OCI-LY3 (cell line): ENCODE data around the gene DMAC2.
A peak's percentile ranks its signal among the peaks of the same experiment; 100 is the strongest.

Source experiments
- H2AFZ ChIP-seq: fragments of 200-600, 300-600 bp; shearing (Covaris generic); 2 replicates; pipeline ENCODE4 v1.6.0; 2014; ENCODE audit warnings: antibody characterized with exemption, low read depth, low read length
- H3K27ac ChIP-seq: fragments of 200-600, 300-600 bp; sonication (generic); 2 replicates; pipeline ENCODE4 v1.5.1; 2014; ENCODE audit warnings: mild to moderate bottlenecking, low read length, moderate library complexity, mixed read lengths
- H3K27me3 ChIP-seq: fragments of 200-600, 300-600 bp; sonication (generic); 2 replicates; pipeline ENCODE4 v1.6.1; 2014; ENCODE audit warnings: low read depth, low read length, mixed read lengths
- H3K36me3 ChIP-seq: fragments of 200-600, 300-600 bp; sonication (generic); replicated peaks from 2 replicates; pipeline ENCODE3; 2014; ENCODE audit warnings: low read depth, low read length, mixed read lengths
- H3K4me1 ChIP-seq: fragments of 300-600, 200-600 bp; sonication (generic); 2 replicates; pipeline ENCODE4 v1.6.1; 2014; ENCODE audit warnings: low read length, mixed read lengths
- H3K4me2 ChIP-seq: fragments of 200-600, 300-600 bp; sonication (generic); 2 replicates; pipeline ENCODE4 v1.6.1; 2014; ENCODE audit warnings: low read length, mixed read lengths
- H3K4me3 ChIP-seq: fragments of 300-600, 200-600 bp; sonication (generic); 2 replicates; pipeline ENCODE4 v1.5.1; 2014; ENCODE audit warnings: antibody characterized with exemption, mild to moderate bottlenecking, low read length, moderate library complexity
- H3K79me2 ChIP-seq: fragments of 300-600, 200-600 bp; shearing (Covaris generic); 2 replicates; pipeline ENCODE4 v1.6.1; 2014; ENCODE audit warnings: mild to moderate bottlenecking, low read length, mixed read lengths
- H3K9ac ChIP-seq: fragments of 300-600, 200-600 bp; shearing (Covaris generic); 2 replicates; pipeline ENCODE4 v1.6.0; 2014; ENCODE audit warnings: mild to moderate bottlenecking, low read length, moderate library complexity
- H3K9me3 ChIP-seq: fragments of 200-600, 300-600 bp; shearing (Covaris generic); 2 replicates; pipeline ENCODE4 v1.6.1; 2014; ENCODE audit warnings: low read length, mixed read lengths; ENCODE audit not compliant: insufficient read depth
- H4K20me1 ChIP-seq: fragments of 200-600, 300-600 bp; sonication (generic); 2 replicates; pipeline ENCODE4 v1.6.1; 2016; ENCODE audit warnings: low read length, mixed read lengths; ENCODE audit not compliant: insufficient read depth
- EZH2phosphoT487 ChIP-seq: fragments of 200-600 bp; shearing (Covaris generic); IDR thresholded peaks from 2 replicates; pipeline ENCODE4 v1.6.1; 2018; ENCODE audit warnings: antibody characterized with exemption, mixed run types, low read depth
- TF ChIP-seq, protein P1 (sequence below): fragments of 200-600, 300-600 bp; sonication (generic); IDR thresholded peaks from 2 replicates; pipeline ENCODE4 v1.5.1; 2014; ENCODE audit warnings: antibody characterized with exemption, low read length, low read depth

The DMAC2 gene

DNA sequence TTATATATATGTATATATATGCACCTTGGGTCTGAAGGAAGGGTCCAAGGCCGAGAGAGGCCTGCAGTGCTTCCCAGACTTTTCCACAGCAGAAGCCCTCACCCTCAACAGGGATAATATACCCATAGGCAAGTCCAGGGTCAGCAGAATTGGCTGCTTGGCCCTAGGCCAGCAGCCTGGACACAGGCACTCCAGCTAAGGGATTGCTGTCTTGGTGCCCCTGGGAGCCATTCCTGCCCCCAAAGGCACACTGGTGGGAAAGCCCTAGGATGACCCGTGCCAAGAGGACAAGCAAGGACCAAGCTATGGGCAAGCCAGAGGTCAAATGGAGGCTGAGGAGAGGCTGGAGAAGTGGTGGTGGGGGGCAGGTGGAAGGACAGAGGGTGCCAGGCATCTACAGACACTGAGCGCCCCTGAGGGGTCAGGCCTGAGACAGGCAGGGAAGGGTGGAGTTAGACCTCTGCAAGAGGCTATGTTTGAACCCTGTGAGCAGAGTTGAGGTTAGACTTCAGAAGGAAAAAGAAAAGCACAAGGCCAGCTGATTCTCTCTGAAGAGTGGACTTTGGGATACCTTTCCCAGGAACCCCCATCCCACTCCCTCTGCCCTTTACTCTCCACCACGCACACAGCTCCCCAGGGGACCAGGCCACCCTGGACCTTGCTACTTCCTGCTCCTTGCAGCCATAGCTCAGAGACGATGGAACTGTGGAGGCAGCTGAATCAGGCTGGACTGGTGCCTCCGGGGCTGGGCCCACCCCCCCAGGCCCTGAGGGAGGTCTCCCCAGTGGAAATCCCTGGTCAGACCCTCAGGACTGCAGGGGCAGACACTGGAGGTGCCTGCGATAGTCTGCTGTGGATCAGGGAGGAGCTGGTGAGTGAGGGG, 3.0 kb upstream of the DMAC2 start, which contains the start of gene ERICH4:
Gene ERICH4, plus strand, starts transcription at position 684 of the 883 bp plus-strand sequence. Its CDS starts 14 bp downstream, at position 698.
- Histone ChIP-seq H3K27me3 (peaks cover 3% of the 10 kb centered on the region; the same call in 1 of the 2 replicates), H3K9ac (peak within 1 kb of the TSS; percentile 34; the same call in 1 of the 2 replicates), H3K27ac (no peak within 1 kb of the TSS), H3K36me3 (peaks cover 4% of the 10 kb centered on the region), H3K9me3 (no peaks in the 10 kb centered on the region), H3K4me1 (peaks cover 30% of the 10 kb centered on the region), H2AFZ (peak within 1 kb of the TSS; percentile 97), H4K20me1 (no peaks in the 10 kb centered on the region), H3K4me2 (peak within 1 kb of the TSS; percentile 62), H3K4me3 (peak within 1 kb of the TSS; percentile 22; the same call in 1 of the 2 replicates), H3K79me2 (peaks cover 19% of the 10 kb centered on the region)
- no peak for TF ChIP-seq EZH2phosphoT487
- TF ChIP-seq, protein P1, sequence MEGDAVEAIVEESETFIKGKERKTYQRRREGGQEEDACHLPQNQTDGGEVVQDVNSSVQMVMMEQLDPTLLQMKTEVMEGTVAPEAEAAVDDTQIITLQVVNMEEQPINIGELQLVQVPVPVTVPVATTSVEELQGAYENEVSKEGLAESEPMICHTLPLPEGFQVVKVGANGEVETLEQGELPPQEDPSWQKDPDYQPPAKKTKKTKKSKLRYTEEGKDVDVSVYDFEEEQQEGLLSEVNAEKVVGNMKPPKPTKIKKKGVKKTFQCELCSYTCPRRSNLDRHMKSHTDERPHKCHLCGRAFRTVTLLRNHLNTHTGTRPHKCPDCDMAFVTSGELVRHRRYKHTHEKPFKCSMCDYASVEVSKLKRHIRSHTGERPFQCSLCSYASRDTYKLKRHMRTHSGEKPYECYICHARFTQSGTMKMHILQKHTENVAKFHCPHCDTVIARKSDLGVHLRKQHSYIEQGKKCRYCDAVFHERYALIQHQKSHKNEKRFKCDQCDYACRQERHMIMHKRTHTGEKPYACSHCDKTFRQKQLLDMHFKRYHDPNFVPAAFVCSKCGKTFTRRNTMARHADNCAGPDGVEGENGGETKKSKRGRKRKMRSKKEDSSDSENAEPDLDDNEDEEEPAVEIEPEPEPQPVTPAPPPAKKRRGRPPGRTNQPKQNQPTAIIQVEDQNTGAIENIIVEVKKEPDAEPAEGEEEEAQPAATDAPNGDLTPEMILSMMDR: no peak

DNA sequence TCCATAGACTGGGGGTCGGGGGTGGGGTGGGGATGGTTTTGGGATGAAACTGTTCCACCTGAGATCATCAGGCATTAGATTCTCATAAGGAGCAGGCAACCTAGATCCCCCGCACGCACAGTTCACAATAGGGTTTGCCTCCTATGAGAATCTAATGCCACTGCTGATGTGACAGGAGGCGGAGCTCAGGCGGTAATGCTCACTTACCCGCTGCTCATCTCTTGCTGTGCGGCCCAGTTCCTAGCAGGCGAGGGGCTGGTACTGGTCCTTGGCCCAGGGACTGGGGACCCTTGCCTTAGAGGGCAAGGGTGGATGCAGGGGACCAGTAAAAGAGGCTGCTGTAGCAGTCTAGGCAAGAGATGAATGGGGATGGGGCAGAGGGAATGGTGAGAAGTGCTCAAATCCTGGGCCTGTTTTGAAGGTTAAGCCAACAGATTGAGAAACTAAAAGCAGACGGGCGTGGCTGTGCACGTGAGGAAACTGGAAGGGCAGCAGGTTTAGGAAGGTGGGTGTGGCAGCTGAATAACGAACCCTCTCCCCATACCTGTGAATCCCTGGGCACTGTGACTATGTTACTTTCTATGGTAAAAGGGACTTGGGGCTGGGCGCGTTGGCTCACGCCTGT, 1.7 kb upstream of the DMAC2 start:
- Histone ChIP-seq H3K9me3 (no peaks in the 10 kb centered on the region), H3K4me1 (peaks cover 30% of the 10 kb centered on the region), H3K79me2 (peaks cover 20% of the 10 kb centered on the region), H3K4me3 (no peak overlapping the region), H3K27me3 (no peaks in the 10 kb centered on the region), H3K9ac (no peak overlapping the region), H3K36me3 (peaks cover 9% of the 10 kb centered on the region), H4K20me1 (no peaks in the 10 kb centered on the region), H3K27ac (no peak overlapping the region), H3K4me2 (no peak overlapping the region), H2AFZ (no peak overlapping the region)
- TF ChIP-seq, protein P1: no peak
- TF ChIP-seq EZH2phosphoT487: no peak

DNA sequence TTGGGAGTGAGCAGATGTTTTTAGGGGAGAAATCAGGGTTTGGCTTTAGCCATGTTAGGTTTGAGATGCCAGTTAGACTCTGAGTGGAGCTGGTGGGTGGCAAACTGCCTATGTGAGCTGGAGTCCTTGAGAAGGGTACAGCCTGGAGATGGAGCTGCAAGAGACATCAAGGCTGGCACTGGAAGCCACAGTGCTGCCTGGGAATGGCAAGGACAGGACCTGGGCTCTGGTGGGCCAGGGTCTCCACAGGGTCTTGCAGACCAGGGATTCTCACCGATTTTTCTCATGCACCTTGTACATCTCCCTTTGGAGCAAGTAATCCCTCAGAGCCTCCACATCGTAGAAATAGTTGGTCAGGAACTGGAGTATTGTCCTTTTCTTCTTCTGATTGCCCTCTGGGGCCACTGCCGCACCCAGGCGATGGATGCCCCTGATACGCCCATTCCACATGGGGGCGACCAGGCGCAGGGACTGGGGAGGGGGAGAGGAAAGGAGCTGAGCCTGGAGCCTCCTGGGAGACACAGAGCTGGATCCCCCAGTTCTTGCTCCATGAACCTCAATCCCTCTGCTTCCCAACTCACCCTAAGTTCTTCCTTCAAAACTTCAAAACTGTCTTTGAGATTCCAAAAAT, 1.7 kb downstream of the DMAC2 start:
- TF ChIP-seq, protein P1: no peak
- TF ChIP-seq EZH2phosphoT487: no peak
- peaks cover 20% of the 10 kb centered on the region for H3K79me2 ChIP-seq
- H3K36me3 ChIP-seq: peaks cover 17% of the 10 kb centered on the region
- H3K4me3 ChIP-seq: no peak overlapping the region
- H2AFZ ChIP-seq: no peak overlapping the region
- no peaks in the 10 kb centered on the region for H4K20me1 ChIP-seq
- H3K27me3 ChIP-seq: no peaks in the 10 kb centered on the region
- no peak overlapping the region for H3K4me2 ChIP-seq
- H3K4me1 ChIP-seq: peaks cover 16% of the 10 kb centered on the region
- no peak overlapping the region for H3K27ac ChIP-seq
- H3K9me3 ChIP-seq: no peaks in the 10 kb centered on the region
- H3K9ac ChIP-seq: no peak overlapping the region

DNA sequence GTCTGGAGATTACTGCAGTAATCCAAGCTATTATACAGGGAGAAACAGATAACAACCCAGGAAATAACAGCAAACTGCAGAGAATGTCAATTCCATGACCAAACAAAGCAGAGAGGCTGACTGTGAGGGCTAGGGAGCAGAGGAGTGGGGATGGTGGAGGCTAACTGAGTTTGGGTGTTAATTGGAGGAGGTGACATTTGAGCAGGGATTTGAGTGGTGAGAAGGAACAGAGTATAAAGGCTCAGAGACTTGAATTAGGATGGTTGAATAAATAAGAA, 3.1 kb downstream of the DMAC2 start:
- peaks cover 13% of the 10 kb centered on the region for H3K4me1 ChIP-seq

More for the DNA sequence above, 3.1 kb downstream of the DMAC2 start:
- H3K9ac ChIP-seq: no peak overlapping the region
- no peaks in the 10 kb centered on the region for H4K20me1 ChIP-seq
- no peak overlapping the region for H3K4me2 ChIP-seq
- no peaks in the 10 kb centered on the region for H3K9me3 ChIP-seq
- H3K4me3 ChIP-seq: no peak overlapping the region
- TF ChIP-seq, protein P1: no peak
- TF ChIP-seq EZH2phosphoT487: no peak
- peaks cover 20% of the 10 kb centered on the region for H3K79me2 ChIP-seq
- no peak overlapping the region for H2AFZ ChIP-seq
- H3K36me3 ChIP-seq: peaks cover 26% of the 10 kb centered on the region
- H3K27ac ChIP-seq: no peak overlapping the region
- no peaks in the 10 kb centered on the region for H3K27me3 ChIP-seq
